AG08395 (cell line): Measurements from ENCODE around the gene GUCY1B1.
"Not testable (repeated sequence)": the region's sequence is repeated elsewhere in the genome, so short reads cannot be mapped to it uniquely, and the experiment has no call there.

Experiments
- DNase-seq: peaks from one replicate; pipeline ENCODE4 v3.0.0; 2012; ENCODE audit warnings: mixed read lengths, low spot score

Gene GUCY1B1

GRCh38 chr4:155762334-155762733 is 3.5 kb downstream of the GUCY1B1 start:
- peak; percentile 2 for DNase-seq

- no peak for DNase-seq
Observed at GRCh38 chr4:155763551-155763950, 4.7 kb downstream of the GUCY1B1 start.

GRCh38 chr4:155765149-155765548 is 6.3 kb downstream of the GUCY1B1 start:
- DNase-seq, result no peak

GRCh38 chr4:155766622-155767021 is 7.8 kb downstream of the GUCY1B1 start:
- no peak for DNase-seq

- DNase-seq, result no peak
Observed at GRCh38 chr4:155768370-155768769, 9.5 kb downstream of the GUCY1B1 start.

- no peak for DNase-seq
Observed at GRCh38 chr4:155769090-155769489, 10.3 kb downstream of the GUCY1B1 start.

- no peak for DNase-seq
Observed at GRCh38 chr4:155772459-155773195, 13.8 kb downstream of the GUCY1B1 start.

- no peak for DNase-seq
Observed at GRCh38 chr4:155773196-155773800, 14.5 kb downstream of the GUCY1B1 start.

- no peak for DNase-seq
Observed at GRCh38 chr4:155774033-155774432, 15.2 kb downstream of the GUCY1B1 start.

- DNase-seq, result peak; percentile 9
Observed at GRCh38 chr4:155777971-155778735, 19.3 kb downstream of the GUCY1B1 start.

- peak; percentile 9 for DNase-seq
Observed at GRCh38 chr4:155780775-155781174, 22.0 kb downstream of the GUCY1B1 start.

- DNase-seq, result no peak
Observed at GRCh38 chr4:155781249-155781831, 22.5 kb downstream of the GUCY1B1 start.

GRCh38 chr4:155784637-155785036 is 25.8 kb downstream of the GUCY1B1 start:
- DNase-seq, result no peak

GRCh38 chr4:155785828-155786227 is 27.0 kb downstream of the GUCY1B1 start:
- no peak for DNase-seq

GRCh38 chr4:155787113-155787710 is 28.4 kb downstream of the GUCY1B1 start:
- DNase-seq, result peak; percentile 68

GRCh38 chr4:155789391-155789790 is 30.6 kb downstream of the GUCY1B1 start:
- DNase-seq, result no peak

- DNase-seq, result no peak
Observed at GRCh38 chr4:155789982-155790381, 31.2 kb downstream of the GUCY1B1 start.

- no peak for DNase-seq
Observed at GRCh38 chr4:155794589-155795236, 35.9 kb downstream of the GUCY1B1 start.

- DNase-seq, result peak; percentile 47
Observed at GRCh38 chr4:155795991-155796390, 37.2 kb downstream of the GUCY1B1 start.

- not testable (repeated sequence) for DNase-seq
Observed at GRCh38 chr4:155797581-155797980, 38.8 kb downstream of the GUCY1B1 start.

GRCh38 chr4:155799116-155799793 is 40.4 kb downstream of the GUCY1B1 start:
- DNase-seq, result peak; percentile 27
